IMR-90 (cell line): ENCODE results near the gene SOX6. TPM values are rescaled to one million over a fixed set of nuclear protein-coding genes. Genes with fewer than 3 reads are reported as not detected.

Experiments used
- ATAC-seq: fragments of 200-7000 bp; cut with Tn5 transposase; 2 replicates; pipeline ENCODE4 v1.9.1; 2020; ENCODE audit warnings: low read depth, mild to moderate bottlenecking, moderate library complexity
- BruUV-seq: library from RNA; stranded (reverse); fragments of 400-500 nt; replicated peaks from 2 replicates; lab custom pipeline; 2021; lab: Mats Ljungman, UMichigan
- CTCF ChIA-PET: fragments of 300-600 bp; formaldehyde crosslinking; extraction: SDS; loops from one replicate; lab custom pipeline; 2021; ENCODE audit warnings: antibody characterized with exemption; lab: Yijun Ruan, JAX
- POLR2A ChIA-PET: fragments of 300-600 bp; sonication (Branson Sonifier 250); formaldehyde crosslinking; loops from one replicate; lab custom pipeline; 2022; ENCODE audit warnings: antibody characterized with exemption; ENCODE audit not compliant: unreplicated experiment; lab: Charles Lee
- DNase-seq: peaks from one replicate; pipeline ENCODE4 v3.0.0; 2013
- H2AFZ ChIP-seq: replicated peaks from 2 replicates; pipeline ENCODE3; 2013; ENCODE audit warnings: low read length, mild to moderate bottlenecking; ENCODE audit not compliant: poor library complexity
- H2AK5ac ChIP-seq: 2 replicates; pipeline ENCODE4 v1.6.1; 2013; ENCODE audit warnings: low read depth, low read length, inconsistent platforms
- H2AK9ac ChIP-seq: replicated peaks from 2 replicates; pipeline ENCODE3; 2013; ENCODE audit warnings: mild to moderate bottlenecking, low read depth, low read length, moderate library complexity; ENCODE audit not compliant: poor library complexity
- H2BK120ac ChIP-seq: 2 replicates; pipeline ENCODE4 v1.6.1; 2013; ENCODE audit warnings: low read depth, low read length, inconsistent platforms
- H2BK15ac ChIP-seq: 3 replicates; pipeline ENCODE4 v1.6.1; 2013; ENCODE audit warnings: low read depth, low read length, inconsistent platforms
- H2BK20ac ChIP-seq: 2 replicates; pipeline ENCODE4 v1.6.1; 2013; ENCODE audit warnings: low read depth, mild to moderate bottlenecking, inconsistent platforms, low read length, moderate library complexity
- H2BK5ac ChIP-seq: 2 replicates; pipeline ENCODE4 v1.6.1; 2013; ENCODE audit warnings: mild to moderate bottlenecking, low read depth, low read length, inconsistent platforms; ENCODE audit not compliant: poor library complexity, severe bottlenecking
- H3K14ac ChIP-seq: replicated peaks from 2 replicates; pipeline ENCODE4 v1.6.1; 2013; ENCODE audit warnings: low read depth, low read length, inconsistent platforms
- H3K18ac ChIP-seq: 2 replicates; pipeline ENCODE4 v1.6.1; 2013; ENCODE audit warnings: low read depth, low read length, control low read depth
- H3K23ac ChIP-seq: 2 replicates; pipeline ENCODE4 v1.6.1; 2013; ENCODE audit warnings: low read depth, low read length, inconsistent platforms
- H3K27ac ChIP-seq: 2 replicates; pipeline ENCODE4 v1.5.1; 2013; ENCODE audit warnings: mild to moderate bottlenecking, control low read depth, low read length; ENCODE audit not compliant: insufficient read depth
- H3K27me3 ChIP-seq: 2 replicates; pipeline ENCODE4 v1.6.1; 2013; ENCODE audit warnings: low read length; ENCODE audit not compliant: control insufficient read depth, insufficient read depth
- H3K36me3 ChIP-seq: 2 replicates; pipeline ENCODE4 v1.6.1; 2013; ENCODE audit warnings: low read length, mixed read lengths; ENCODE audit not compliant: control insufficient read depth, insufficient read depth
- H3K4ac ChIP-seq: 2 replicates; pipeline ENCODE4 v1.6.1; 2013; ENCODE audit warnings: low read depth, low read length, inconsistent platforms
- H3K4me1 ChIP-seq: 2 replicates; pipeline ENCODE4 v1.6.1; 2013; ENCODE audit warnings: low read length, mixed read lengths; ENCODE audit not compliant: control insufficient read depth, insufficient read depth
- H3K4me2 ChIP-seq: 2 replicates; pipeline ENCODE4 v1.6.1; 2013; ENCODE audit warnings: low read depth, mild to moderate bottlenecking, control low read depth, low read length, moderate library complexity
- H3K4me3 ChIP-seq: 2 replicates; pipeline ENCODE4 v1.5.1; 2013; ENCODE audit warnings: low read depth, mild to moderate bottlenecking, control low read depth, low read length, moderate library complexity; ENCODE audit not compliant: insufficient read depth
- H3K56ac ChIP-seq: 2 replicates; pipeline ENCODE4 v1.6.1; 2013; ENCODE audit warnings: low read length, inconsistent platforms; ENCODE audit not compliant: insufficient read depth; ENCODE audit errors: extremely low read depth
- H3K79me1 ChIP-seq, 2 experiments: 2 replicates each; pipeline ENCODE4 v1.6.1; 2013; ENCODE audit warnings: low read length in 2 of 2, inconsistent platforms in 1 of 2, low read depth in 1 of 2
- H3K9ac ChIP-seq: 2 replicates; pipeline ENCODE4 v1.6.1; 2013; ENCODE audit warnings: low read depth, low read length, control low read depth
- H3K9me1 ChIP-seq: 2 replicates; pipeline ENCODE4 v1.6.1; 2013; ENCODE audit warnings: low read length, inconsistent platforms; ENCODE audit not compliant: insufficient read depth
- H3K9me3 ChIP-seq: 2 replicates; pipeline ENCODE4 v1.6.1; 2013; ENCODE audit warnings: low read length; ENCODE audit not compliant: control insufficient read depth, insufficient read depth
- H4K20me1 ChIP-seq: 2 replicates; pipeline ENCODE4 v1.6.1; 2013; ENCODE audit warnings: low read length, inconsistent platforms; ENCODE audit not compliant: insufficient read depth
- H4K5ac ChIP-seq: 2 replicates; pipeline ENCODE4 v1.6.1; 2013; ENCODE audit warnings: mild to moderate bottlenecking, low read depth, low read length, control low read depth
- H4K8ac ChIP-seq, 2 experiments: 2 replicates each; pipeline ENCODE4 v1.6.1; 2013; ENCODE audit warnings: low read depth in 2 of 2, low read length in 2 of 2, control low read depth in 1 of 2, inconsistent platforms in 1 of 2
- H4K91ac ChIP-seq: 2 replicates; pipeline ENCODE4 v1.6.1; 2013; ENCODE audit warnings: low read depth, low read length, inconsistent platforms; ENCODE audit not compliant: insufficient read depth
- BHLHE40 ChIP-seq: fragments of 150-350 bp; IDR thresholded peaks from 2 replicates; pipeline ENCODE4 v1.6.1; 2016; ENCODE audit warnings: mild to moderate bottlenecking, low read depth, low read length
- CHD1 ChIP-seq: IDR thresholded peaks from 2 replicates; pipeline ENCODE4 v1.6.1; 2012; ENCODE audit warnings: low read depth, low read length, improper control_type of control experiment
- FOS ChIP-seq: fragments of 150-350 bp; IDR thresholded peaks from 2 replicates; pipeline ENCODE4 v1.6.1; 2016; ENCODE audit warnings: low read depth, low read length
- MAFK ChIP-seq: IDR thresholded peaks from 2 replicates; pipeline ENCODE4 v1.6.1; 2012; ENCODE audit warnings: low read depth, low read length, improper control_type of control experiment
- MXI1 ChIP-seq: IDR thresholded peaks from 2 replicates; pipeline ENCODE4 v1.6.1; 2012; ENCODE audit warnings: low read depth, mild to moderate bottlenecking, low read length, moderate library complexity, borderline replicate concordance
- RCOR1 ChIP-seq: IDR thresholded peaks from 2 replicates; pipeline ENCODE4 v1.6.1; 2012; ENCODE audit warnings: mild to moderate bottlenecking, low read length, improper control_type of control experiment; ENCODE audit not compliant: insufficient replicate concordance
- RFX5 ChIP-seq: IDR thresholded peaks from 2 replicates; pipeline ENCODE4 v1.8.0; 2012; ENCODE audit warnings: low read depth, mild to moderate bottlenecking, low read length, moderate library complexity
- WGBS, 2 experiments: methylation state at CpG; one replicate each; pipeline versions ENCODE4 v1.1.5 to v1.1.7; 2013; ENCODE audit warnings: missing lambda C conversion rate in 2 of 2; ENCODE audit not compliant: insufficient read length in 1 of 2; ENCODE audit errors: extremely low coverage in 2 of 2; 5-methylcytosine and 5-hydroxymethylcytosine counted together
- dilution Hi-C: fragments of 300-500 bp; cut with HindIII; formaldehyde crosslinking; loops from one replicate; pipeline ENCODE4 v1.14.3; 2018; ENCODE audit warnings: low sequenced_read_pairs; ENCODE audit not compliant: unreplicated experiment
- in situ Hi-C: fragments of 300-500 bp; cut with MboI; formaldehyde crosslinking; loops from 3 replicates; pipeline ENCODE4 v1.14.3; 2019; ENCODE audit warnings: low sequenced_read_pairs, inconsistent platforms, mixed read lengths
- intact Hi-C: fragments of 100-400 bp; cut with micrococcal nuclease; formaldehyde crosslinking; loops from 2 replicates; pipeline ENCODE4 v1.10.0; 2022
- polyA plus RNA-seq, 3 experiments: library from polyadenylated mRNA; depleted of rRNA; stranded (reverse); fragments of >200 nt; gene quantifications; 2 replicates each; pipeline ENCODE4 v1.2.3, GENCODE V29; 2012; ENCODE audit warnings: low replicate concordance in 1 of 3
- total RNA-seq: library from RNA; depleted of rRNA; stranded (reverse); fragments of >200 nt; gene quantifications from 2 replicates; pipeline ENCODE4 v1.2.3, GENCODE V29; 2012
- TF ChIP-seq, protein P1 (sequence below): fragments of 150-350 bp; IDR thresholded peaks from 2 replicates; pipeline ENCODE4 v1.6.1; 2017; ENCODE audit warnings: mild to moderate bottlenecking, antibody characterized with exemption, low read length, low read depth
- TF ChIP-seq, protein P2 (sequence below): conservative IDR thresholded peaks from 2 replicates; pipeline ENCODE4 v1.5.1; 2012; ENCODE audit warnings: mild to moderate bottlenecking, low read depth, low read length, improper control_type of control experiment

Gene SOX6
- total and polyA plus RNA-seq, 2 of the 4 experiments (the other 2 are of a cell fraction): 1.7 to 7.7 TPM

DNA sequence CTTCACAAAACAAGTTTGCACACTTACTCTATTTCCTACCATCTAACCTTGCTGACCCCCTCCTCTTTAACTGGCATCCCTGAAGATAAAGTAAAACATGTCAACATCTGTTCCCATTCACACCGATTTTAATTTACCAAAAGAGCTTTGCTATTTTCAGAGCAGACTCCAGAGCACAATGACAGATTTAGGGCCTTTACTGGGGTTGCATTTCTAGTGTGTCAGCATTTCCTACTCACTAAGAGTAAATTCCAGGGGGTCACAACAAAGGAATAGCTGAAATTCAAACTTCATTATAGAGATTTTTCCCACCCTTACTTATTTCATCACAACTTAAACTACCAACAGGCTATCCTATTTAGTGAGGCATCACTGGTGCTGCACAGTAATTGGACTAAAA, 60.8 kb downstream of the SOX6 start:
- Histone ChIP-seq H2AK9ac (no peak overlapping the region), H3K27me3 (no peaks in the 10 kb centered on the region), H3K9me1 (peaks cover 2% of the 10 kb centered on the region; the same call in 1 of the 2 replicates), H3K18ac (no peak overlapping the region), H2BK5ac (no peak overlapping the region), H4K8ac (no peak overlapping the region), H3K79me1 (0 out of 4 replicates have a peak, but pooled peaks cover 0 to 3% of the 10 kb centered on the region in 2 experiments), H2BK15ac (no peak overlapping the region), H3K23ac (no peak overlapping the region), H3K27ac (no peak overlapping the region), H3K9me3 (no peaks in the 10 kb centered on the region), H4K5ac (no peak overlapping the region), H3K4me3 (no peak overlapping the region), H2AFZ (no peak overlapping the region), H3K4me1 (peaks cover 7% of the 10 kb centered on the region), H2BK20ac (no peak overlapping the region), H3K36me3 (no peaks in the 10 kb centered on the region), H2AK5ac (no peak overlapping the region), H4K91ac (no peak overlapping the region), H3K14ac (no peak overlapping the region), H3K56ac (no peak overlapping the region), H3K4me2 (no peak overlapping the region), H2BK120ac (no peak overlapping the region), H3K4ac (no peak overlapping the region), H4K20me1 (no peaks in the 10 kb centered on the region), H3K9ac (no peak overlapping the region)
- CTCF ChIA-PET: no interaction called here
- intact Hi-C loops: no loop called here
- DNase-seq (no peak), ATAC-seq (no peak)
- in situ Hi-C loops: no loop called here
- POLR2A ChIA-PET: no interaction called here
- no TSS peak for BruUV-seq
- dilution Hi-C loops: no loop called here
- WGBS, 2 experiments: no CpG with 5 or more reads among the region's 1 CpG
- TF ChIP-seq, protein P1, sequence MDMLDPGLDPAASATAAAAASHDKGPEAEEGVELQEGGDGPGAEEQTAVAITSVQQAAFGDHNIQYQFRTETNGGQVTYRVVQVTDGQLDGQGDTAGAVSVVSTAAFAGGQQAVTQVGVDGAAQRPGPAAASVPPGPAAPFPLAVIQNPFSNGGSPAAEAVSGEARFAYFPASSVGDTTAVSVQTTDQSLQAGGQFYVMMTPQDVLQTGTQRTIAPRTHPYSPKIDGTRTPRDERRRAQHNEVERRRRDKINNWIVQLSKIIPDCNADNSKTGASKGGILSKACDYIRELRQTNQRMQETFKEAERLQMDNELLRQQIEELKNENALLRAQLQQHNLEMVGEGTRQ: no peak
- no peak for TF ChIP-seq MAFK
- no peak for TF ChIP-seq RFX5
- TF ChIP-seq, protein P2, sequence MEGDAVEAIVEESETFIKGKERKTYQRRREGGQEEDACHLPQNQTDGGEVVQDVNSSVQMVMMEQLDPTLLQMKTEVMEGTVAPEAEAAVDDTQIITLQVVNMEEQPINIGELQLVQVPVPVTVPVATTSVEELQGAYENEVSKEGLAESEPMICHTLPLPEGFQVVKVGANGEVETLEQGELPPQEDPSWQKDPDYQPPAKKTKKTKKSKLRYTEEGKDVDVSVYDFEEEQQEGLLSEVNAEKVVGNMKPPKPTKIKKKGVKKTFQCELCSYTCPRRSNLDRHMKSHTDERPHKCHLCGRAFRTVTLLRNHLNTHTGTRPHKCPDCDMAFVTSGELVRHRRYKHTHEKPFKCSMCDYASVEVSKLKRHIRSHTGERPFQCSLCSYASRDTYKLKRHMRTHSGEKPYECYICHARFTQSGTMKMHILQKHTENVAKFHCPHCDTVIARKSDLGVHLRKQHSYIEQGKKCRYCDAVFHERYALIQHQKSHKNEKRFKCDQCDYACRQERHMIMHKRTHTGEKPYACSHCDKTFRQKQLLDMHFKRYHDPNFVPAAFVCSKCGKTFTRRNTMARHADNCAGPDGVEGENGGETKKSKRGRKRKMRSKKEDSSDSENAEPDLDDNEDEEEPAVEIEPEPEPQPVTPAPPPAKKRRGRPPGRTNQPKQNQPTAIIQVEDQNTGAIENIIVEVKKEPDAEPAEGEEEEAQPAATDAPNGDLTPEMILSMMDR: no peak
- no peak for TF ChIP-seq FOS
- no peak for TF ChIP-seq MXI1
- no peak for TF ChIP-seq BHLHE40
- TF ChIP-seq CHD1: no peak
- TF ChIP-seq RCOR1: no peak
